DOHH2 (cell line): ENCODE data around the gene CD72.
"Not testable (repeated sequence)": the region's sequence is repeated elsewhere in the genome, so short reads cannot be mapped to it uniquely, and the experiment has no call there.

Experiments
- EZH2phosphoT487 ChIP-seq: fragments of 200-600 bp; sonication (generic); IDR thresholded peaks from 2 replicates; pipeline ENCODE4 v1.6.1; 2017; ENCODE audit warnings: borderline replicate concordance, mild to moderate bottlenecking, antibody characterized with exemption, low read length, moderate library complexity, mixed read lengths
- TF ChIP-seq, protein P1 (sequence below): fragments of 200-600 bp; sonication (generic); IDR thresholded peaks from one replicate; pipeline ENCODE4 v1.5.1; 2014; ENCODE audit warnings: antibody characterized with exemption, mild to moderate bottlenecking, low read depth, low read length; ENCODE audit not compliant: poor library complexity, severe bottlenecking

DNA sequence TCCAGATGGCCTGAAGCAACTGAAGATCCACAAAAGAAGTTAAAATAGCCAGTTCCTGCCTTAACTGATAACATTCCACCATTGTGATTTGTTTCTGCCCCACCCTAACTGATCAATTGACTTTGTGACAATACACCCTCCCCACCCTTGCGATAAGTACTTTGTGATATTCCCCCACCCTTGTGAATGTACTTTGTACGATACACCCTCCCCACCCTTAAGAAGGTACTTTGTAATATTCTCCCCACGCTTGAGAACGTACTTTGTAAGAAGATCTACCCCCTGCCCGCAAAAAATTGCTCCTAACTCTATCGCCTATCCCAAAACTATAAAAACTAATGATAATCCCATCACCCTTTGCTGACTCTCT lies 18.6 kb upstream of the CD72 start:
- TF ChIP-seq, protein P1, sequence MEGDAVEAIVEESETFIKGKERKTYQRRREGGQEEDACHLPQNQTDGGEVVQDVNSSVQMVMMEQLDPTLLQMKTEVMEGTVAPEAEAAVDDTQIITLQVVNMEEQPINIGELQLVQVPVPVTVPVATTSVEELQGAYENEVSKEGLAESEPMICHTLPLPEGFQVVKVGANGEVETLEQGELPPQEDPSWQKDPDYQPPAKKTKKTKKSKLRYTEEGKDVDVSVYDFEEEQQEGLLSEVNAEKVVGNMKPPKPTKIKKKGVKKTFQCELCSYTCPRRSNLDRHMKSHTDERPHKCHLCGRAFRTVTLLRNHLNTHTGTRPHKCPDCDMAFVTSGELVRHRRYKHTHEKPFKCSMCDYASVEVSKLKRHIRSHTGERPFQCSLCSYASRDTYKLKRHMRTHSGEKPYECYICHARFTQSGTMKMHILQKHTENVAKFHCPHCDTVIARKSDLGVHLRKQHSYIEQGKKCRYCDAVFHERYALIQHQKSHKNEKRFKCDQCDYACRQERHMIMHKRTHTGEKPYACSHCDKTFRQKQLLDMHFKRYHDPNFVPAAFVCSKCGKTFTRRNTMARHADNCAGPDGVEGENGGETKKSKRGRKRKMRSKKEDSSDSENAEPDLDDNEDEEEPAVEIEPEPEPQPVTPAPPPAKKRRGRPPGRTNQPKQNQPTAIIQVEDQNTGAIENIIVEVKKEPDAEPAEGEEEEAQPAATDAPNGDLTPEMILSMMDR: not testable (repeated sequence)
- TF ChIP-seq EZH2phosphoT487: not testable (repeated sequence)
